ENCODE measurements around the gene UNKL.
A peak's percentile ranks its signal among the peaks of the same experiment; 100 is the strongest.

The UNKL gene

GRCh38 chr16:1355591-1355990, 58.9 kb downstream of the UNKL start:
- FAIRE-seq = no peak
- no peak for DNase-seq (ENCODE audit: low spot score)

DNA sequence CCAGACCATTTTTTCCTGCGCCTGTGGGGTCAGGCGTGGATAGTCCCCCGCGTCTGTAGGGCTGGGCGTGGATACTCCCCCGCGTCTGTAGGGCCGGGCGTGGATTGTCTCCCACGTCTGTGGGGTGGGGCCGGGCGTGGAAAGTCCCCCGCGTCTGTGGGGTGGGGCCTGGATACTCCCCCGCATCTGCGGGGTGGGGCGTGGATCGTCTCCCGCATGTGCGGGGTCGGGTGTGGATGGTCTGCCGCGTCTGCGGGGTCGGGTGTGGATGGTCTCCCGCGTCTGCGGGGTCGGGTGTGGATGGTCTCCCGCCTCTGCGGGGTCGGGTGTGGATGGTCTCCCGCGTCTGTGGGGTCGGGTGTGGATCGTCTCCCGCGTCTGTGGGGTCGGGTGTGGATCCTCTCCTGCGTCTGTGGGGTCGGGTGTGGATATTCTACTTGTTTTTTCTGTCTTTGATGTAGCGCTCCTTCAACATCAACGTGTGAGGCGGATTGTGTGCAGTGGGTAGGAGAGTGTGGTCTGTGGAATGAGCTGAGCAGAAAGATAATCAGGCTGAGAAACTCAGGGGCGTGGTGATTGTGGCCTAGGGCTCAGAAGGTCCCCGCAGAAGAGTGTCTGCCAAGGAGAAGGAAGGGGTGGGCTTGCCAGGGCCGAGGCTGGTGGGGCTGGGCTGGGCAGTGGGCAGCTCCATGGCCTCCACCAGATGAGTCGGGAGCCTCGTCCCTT, 59.5 kb downstream of the UNKL start:
- FAIRE-seq (peak; percentile 59), DNase-seq (ENCODE audit: low spot score) (no peak)

GRCh38 chr16:1351582-1352362, 62.7 kb downstream of the UNKL start, which contains the start of the genes GNPTG and TSR3:
TSS of gene GNPTG (plus strand) at chr16:1351931. CDS start at chr16:1351966, 35 bp downstream.
TSS of gene TSR3 (minus strand) at chr16:1351878. CDS start at chr16:1351804, 74 bp downstream.
- peak; percentile 91 for DNase-seq (ENCODE audit: low spot score)
- FAIRE-seq = peak; percentile 90

DNA sequence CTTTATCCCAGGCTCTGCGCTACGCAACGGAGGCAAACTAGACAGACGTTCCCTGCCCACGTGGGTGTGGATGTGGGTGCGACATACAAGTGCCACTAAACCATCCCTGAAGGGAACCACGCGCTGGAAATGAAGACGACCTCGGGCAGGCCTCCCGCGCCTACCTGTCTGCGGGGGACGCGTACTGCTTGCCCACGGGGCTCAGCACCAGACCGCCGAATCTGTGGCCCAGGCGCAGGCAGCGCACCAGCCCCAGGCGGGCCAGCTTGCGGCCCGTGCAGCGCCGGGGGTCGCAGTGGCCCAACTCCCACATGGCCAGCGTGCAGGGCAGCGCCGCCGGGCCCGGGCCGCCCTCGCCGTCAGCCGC, 63.3 kb downstream of the UNKL start:
- DNase-seq (ENCODE audit: low spot score) = no peak
- FAIRE-seq = no peak

- no peak for DNase-seq (ENCODE audit: low spot score)
- peak; percentile 32 for FAIRE-seq
Observed at GRCh38 chr16:1350691-1351090, 63.8 kb downstream of the UNKL start.

DNA sequence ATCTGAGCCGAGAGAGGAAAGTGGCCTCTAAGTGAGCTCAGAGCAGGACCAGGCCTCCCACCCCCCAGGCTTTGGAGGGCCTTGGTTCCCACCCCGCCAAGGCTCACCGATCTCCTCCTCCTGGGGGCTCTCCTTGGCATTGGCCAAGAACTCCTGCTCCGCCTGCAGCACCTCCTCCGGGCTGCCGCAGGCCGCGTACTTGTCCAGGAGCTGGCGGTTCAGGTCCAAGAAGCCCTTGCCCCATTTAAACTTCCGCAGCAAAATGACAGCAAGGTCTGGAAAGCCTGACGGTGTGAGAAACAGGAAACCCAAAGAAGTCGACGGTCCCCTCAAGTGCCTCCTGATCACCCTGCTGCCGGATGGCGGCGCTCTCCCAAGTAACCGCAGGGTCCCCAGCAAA, 64.6 kb downstream of the UNKL start:
- DNase-seq (ENCODE audit: low spot score) (no peak), FAIRE-seq (no peak)

DNA sequence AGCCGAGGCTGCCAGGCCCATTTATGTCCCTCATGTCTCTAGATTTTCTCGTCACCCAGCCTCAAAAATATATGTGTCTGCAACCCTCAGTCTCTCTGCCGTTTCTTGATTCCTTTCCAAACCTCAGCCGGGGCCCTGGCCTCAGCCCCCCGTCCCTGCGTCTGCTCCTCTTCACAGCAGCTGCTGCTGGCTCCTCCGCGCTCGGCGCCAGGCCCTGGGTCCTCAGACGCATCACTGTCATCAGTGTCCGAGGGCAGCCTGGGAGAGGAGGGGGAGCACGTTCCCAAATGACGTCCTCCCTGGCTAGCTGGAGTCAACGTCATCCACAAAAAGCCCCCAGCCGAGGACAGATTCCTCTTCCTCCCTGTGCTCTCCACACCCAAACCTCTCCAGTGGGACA, 65.2 kb downstream of the UNKL start:
- FAIRE-seq (no peak), DNase-seq (ENCODE audit: low spot score) (no peak)

DNA sequence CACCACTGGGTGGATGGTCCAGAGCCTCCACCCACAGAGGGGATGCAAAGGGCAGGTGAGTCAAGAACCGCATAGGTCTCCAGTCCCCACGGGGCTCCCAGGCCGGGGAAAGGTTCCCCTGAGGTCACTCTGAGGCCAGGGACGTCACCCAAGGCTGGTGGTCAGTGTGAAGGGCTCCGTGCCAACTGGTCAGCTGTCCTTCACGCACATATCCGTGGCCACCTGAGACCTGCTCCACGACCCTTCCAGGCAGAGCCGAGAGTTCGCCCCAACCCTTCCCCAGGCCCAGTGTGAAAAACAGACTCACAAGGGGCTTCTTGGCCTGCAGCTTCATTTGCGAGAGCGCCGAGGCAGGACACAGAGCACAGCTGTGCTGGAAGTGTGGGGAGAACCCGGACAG, 65.6 kb downstream of the UNKL start:
- DNase-seq (ENCODE audit: low spot score) = no peak
- FAIRE-seq = no peak

DNA sequence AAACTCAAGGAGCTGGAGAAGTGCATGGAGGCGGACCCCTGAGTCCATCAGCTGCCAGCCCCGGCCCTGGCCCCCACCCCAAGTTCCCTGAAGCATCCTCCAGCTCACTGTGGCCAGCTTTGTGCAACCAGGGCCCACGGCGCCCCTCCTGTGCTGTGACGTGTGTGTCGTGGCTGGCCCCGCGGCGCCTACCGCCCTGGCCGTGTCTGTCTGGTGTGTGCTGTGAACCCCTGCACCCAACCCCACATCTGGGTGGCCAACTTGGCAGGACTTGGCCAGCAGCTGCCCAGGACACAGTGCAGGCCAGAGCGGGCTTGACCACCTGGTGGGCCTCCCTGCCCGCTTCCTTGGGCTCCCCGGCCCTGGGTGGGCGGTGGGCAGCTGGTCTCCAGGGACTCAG, 66.1 kb downstream of the UNKL start:
- DNase-seq (ENCODE audit: low spot score) = no peak
- FAIRE-seq = no peak

- no peak for FAIRE-seq
- no peak for DNase-seq (ENCODE audit: low spot score)
Observed at GRCh38 chr16:1347962-1348361, 66.5 kb downstream of the UNKL start.

- FAIRE-seq (no peak), DNase-seq (ENCODE audit: low spot score) (no peak)
Observed at GRCh38 chr16:1347286-1347855, 67.1 kb downstream of the UNKL start.

DNA sequence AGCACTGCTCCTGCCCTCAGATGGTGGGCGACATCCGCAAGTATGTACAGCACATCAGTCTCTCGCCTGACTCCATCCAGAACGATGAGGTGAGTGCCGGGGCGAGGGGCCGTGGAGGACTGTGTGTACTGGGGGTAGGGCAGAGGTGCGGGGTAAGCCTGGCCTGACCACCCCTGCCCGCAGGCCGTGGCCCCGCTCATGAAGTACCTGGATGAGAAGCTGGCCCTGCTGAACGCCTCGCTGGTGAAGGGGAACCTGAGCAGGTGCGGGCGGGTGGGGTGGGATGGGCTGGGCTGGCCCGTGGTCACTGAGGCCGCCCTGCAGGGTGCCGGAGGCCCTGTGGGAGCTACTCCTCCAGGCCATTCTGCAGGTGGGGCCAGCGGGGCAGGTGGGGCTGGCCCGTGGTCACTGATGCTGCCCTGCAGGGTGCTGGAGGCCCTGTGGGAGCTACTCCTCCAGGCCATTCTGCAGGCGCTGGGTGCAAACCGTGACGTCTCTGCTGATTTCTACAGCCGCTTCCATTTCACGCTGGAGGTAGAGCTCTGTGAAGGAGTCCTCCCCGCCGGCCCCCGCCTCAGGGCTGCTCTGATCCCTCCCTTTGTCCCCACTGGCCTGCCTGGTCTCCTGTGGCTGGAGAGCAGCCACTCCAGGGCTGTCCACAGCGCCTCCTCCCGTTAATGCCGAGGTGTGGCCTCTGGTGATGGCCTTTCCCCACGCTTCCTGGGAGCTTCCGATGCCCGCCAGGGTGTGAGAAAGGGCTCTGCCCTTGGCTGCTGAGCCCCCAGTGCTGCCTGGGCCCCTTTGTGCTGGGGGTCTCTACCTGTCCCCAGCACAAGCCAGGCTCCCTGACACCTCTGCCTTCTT, 67.8 kb downstream of the UNKL start:
- no peak for DNase-seq (ENCODE audit: low spot score)

GRCh38 chr16:1345651-1346421, 68.7 kb downstream of the UNKL start:
- no peak for FAIRE-seq
- DNase-seq (ENCODE audit: low spot score) = no peak

More for the DNA sequence above, 67.8 kb downstream of the UNKL start:
- FAIRE-seq = no peak

DNA sequence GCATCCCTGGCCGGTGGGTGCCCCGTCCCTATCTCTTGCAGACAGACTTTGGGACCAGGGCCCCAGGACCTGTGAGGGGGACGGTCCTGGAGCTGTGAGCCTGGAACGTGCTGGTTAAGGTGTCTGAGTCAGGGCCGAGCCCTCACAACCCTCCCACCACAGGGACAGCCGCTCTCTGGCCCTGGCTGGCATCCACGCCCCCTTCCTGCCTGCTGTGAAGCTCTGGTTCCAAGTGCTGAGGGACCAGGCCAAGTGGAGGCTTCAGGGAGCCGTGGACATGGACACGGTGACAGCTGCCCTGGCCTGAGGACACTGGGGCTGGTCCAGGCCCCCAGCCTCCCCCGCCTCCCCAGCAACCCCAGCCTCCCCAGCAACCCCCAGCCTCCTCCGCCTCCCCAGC, 69.4 kb downstream of the UNKL start:
- DNase-seq (ENCODE audit: low spot score) = no peak
- FAIRE-seq = no peak

GRCh38 chr16:1344499-1344898, 70.0 kb downstream of the UNKL start:
- FAIRE-seq (no peak), DNase-seq (ENCODE audit: low spot score) (no peak)

DNA sequence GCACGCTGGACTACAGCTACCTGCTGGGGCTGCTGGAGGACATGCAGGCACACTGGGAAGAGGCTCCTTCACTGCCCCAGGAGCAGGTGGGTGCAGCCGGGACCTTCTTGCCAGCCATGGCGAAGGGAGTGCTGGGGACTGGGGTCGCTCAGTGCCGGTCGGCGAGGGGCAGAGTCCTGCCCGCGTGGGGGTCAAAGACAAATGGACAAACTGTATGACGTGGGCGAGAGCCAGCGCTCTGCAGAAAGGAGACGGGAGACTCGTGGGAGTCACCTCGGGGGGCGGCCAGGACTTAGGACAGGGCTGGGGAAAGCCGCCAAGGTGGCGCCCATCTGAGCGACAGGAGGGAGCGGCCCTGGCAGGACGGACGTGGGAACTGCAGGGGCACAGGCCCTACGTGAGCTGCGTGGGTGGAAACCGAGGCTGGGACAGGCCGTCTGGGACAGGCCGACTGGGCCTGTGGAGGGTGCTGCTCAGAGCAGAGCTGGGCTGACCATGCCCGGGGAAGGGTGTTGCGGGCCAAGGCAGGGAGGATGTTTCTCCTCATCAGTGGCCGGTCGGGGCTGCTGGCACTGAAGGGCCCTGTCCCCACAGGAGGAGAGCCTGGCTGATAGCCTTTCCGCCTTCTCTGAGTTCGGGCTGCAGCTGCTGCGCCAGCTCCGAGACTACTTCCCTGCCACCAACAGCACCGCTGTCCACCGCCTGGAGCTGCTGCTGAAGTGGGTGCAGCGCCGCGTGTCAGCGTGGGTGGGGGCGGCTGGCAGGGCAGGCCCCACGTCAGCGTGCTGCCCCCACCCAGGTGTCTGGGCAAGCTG, 70.9 kb downstream of the UNKL start:
- DNase-seq (ENCODE audit: low spot score) (no peak), FAIRE-seq (no peak)

GRCh38 chr16:1342526-1343427, 71.7 kb downstream of the UNKL start:
- DNase-seq (ENCODE audit: low spot score) = peak; percentile 97
- FAIRE-seq = peak; percentile 99

DNA sequence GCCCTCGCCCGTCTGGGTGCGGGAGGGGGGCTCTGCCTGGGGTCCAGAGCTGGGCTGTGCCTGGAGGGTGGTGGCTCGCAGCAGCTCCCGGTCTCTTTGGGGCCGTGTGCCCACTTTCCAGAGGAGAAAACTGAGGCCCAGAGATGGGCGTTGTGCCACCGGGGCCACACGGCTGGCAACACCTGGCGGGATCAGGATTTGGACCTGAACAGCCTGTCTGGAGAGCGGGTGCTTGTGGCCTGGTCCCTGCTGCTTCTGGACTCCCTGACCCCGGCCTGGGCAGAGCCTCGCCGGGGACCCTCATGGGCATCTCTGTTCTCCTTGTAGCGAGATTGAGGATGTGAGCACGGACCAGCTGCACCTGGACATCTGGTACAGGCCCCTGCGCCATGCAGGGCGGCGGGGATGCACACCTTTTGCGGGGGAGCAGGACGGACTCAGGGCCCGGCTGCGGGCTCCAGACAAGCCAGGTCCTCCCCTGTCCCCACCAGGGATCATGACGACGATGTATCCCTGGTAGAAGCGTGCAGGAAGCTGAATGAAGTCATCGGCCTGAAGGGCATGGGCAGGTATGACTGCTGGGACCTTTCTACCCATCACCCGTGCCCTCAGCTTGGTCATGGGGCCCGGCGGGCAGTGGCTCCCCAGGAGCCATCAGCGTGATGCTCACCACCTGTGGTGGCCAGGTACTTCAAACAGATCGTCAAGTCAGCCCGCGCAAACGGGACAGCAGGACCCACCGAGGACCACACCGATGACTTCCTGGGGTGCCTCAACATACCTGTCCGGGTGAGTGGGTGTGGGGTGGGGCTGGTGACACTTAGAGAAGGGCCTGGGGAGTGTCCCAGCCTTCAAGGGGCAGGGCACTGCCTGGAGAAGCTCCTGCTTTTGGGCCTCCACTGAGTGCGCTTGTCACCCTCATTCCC, 72.7 kb downstream of the UNKL start:
- FAIRE-seq = no peak
- no peak for DNase-seq (ENCODE audit: low spot score)
